GM12872 (cell line): Measurements from ENCODE around the gene ZNF839.

Experiments used
- TF ChIP-seq, protein P1 (sequence below): IDR thresholded peaks from 3 replicates; pipeline ENCODE4 v1.5.1; 2011; ENCODE audit warnings: low read depth, mild to moderate bottlenecking, low read length, moderate library complexity; ENCODE audit not compliant: insufficient read depth

The ZNF839 gene

DNA sequence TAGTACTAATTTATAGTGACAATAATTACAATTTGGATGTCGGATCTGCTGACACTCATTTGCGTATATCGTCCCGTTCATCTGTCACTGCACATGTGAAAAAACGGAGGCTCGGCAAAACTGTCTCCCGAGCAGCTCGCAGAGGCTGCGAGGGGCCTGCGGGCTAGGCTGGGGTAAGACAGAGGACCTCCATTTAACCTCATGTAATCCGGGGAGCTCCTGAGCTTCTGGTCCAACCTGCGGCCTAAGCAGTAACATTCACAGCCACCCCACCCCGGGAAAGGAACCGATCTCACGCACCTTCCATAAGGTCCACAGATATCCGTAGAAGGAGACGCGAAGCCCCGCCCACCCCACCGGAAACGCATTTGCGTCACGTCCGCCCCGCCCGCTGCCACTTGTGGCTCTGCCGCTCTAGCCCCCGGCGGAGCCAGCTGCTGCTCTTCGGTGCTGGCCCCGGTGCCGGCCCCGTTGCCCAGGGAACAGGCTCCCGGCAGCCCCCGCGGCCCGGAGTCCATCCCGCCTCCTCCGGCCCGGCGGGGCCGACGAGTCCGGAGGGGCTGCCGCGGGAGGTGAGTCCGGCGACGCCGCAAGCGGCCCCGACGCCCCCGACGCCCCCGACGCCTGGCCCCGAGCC lies 43.1 kb downstream of the ZNF839 start, which contains the start of the genes CINP and TECPR2:
Gene CINP (minus strand): TSS at position 346 of the 637 bp plus-strand sequence. CDS start 39 bp downstream, at position 307.
Gene TECPR2 (plus strand): TSS at position 397 of the 637 bp plus-strand sequence. CDS start 13,781 bp downstream, outside the sequence.
- TF ChIP-seq, protein P1, sequence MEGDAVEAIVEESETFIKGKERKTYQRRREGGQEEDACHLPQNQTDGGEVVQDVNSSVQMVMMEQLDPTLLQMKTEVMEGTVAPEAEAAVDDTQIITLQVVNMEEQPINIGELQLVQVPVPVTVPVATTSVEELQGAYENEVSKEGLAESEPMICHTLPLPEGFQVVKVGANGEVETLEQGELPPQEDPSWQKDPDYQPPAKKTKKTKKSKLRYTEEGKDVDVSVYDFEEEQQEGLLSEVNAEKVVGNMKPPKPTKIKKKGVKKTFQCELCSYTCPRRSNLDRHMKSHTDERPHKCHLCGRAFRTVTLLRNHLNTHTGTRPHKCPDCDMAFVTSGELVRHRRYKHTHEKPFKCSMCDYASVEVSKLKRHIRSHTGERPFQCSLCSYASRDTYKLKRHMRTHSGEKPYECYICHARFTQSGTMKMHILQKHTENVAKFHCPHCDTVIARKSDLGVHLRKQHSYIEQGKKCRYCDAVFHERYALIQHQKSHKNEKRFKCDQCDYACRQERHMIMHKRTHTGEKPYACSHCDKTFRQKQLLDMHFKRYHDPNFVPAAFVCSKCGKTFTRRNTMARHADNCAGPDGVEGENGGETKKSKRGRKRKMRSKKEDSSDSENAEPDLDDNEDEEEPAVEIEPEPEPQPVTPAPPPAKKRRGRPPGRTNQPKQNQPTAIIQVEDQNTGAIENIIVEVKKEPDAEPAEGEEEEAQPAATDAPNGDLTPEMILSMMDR: no peak

DNA sequence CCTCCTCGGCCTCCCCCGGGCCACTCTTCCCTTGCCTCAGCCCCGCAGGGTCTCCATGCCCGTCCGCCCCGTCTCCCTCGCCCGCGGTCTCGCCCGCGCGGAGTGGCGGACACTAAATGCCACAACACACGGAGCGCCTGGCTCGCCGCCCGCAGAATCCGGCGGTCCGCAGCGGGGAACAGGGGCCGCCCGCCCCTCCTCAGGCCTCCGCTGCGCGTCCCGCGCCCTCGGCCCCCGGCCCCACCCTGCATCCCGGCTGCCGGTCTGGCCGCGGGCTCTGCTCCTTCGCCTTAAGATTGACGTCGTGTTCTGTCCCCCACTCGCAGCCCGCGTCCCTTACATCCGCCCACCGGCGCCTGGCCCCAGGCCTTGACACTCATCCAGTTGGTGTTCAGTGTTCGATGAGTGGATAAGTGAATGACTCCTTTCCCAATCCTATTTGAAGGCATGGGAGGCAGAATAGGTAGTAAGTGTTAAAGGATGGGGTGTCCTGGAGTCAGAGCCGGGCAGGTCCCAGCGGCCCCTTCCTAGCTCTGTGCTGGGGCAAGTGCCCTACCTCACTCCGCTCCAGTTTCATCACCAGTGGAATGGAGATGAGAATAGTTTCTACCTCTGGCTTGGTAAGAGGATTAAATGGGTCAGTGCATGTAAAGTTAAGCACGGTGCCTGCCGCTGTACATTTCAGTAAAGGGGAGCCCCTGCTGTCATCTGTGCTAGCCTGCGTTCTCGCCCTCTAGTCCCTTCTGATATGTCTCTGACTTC lies 43.8 kb downstream of the ZNF839 start:
- TF ChIP-seq, protein P1: no peak

DNA sequence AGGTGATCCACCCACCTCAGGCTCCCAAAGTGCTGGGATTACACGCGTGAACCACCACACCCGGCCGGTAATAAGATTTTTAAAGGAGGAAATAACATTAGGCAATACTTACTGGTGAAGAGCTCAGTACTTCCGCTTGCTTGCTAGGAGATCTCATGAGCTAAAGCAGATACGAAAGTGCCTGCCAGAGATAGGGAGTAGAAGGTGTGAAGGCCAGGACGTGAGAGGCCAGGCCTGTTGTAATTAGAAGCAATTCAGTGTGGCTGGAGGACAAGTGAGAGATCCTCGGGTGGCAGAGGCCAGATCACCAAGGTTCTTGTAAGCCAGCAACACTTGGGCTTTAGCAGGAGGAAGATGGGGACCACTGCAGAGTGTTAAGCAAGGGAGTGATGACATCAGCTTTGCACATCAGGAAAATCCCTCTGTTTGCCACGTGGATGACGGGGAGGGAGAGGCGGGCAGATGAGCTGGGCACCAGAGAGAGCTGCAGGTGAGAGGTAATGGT lies 50.8 kb downstream of the ZNF839 start:
- TF ChIP-seq, protein P1: no peak

DNA sequence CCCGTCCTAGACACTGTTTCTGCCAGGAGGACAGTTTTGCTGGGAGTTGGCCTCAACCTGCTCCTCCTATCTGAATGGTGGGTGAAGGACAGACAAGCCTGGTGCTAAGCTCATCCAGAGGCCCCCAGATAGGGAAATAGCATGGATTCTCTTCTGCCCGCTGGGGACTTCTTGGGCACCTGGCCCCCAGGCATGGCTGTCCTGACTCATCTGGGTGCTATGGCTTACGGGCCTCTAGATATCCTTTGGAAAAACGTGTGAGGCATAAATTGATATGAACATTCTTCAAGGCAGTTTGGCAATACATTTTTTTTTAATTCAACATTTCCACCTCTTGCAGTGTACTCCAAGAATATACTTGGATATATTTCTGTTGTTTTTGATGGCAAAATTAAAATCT lies 51.8 kb downstream of the ZNF839 start:
- TF ChIP-seq, protein P1: no peak

DNA sequence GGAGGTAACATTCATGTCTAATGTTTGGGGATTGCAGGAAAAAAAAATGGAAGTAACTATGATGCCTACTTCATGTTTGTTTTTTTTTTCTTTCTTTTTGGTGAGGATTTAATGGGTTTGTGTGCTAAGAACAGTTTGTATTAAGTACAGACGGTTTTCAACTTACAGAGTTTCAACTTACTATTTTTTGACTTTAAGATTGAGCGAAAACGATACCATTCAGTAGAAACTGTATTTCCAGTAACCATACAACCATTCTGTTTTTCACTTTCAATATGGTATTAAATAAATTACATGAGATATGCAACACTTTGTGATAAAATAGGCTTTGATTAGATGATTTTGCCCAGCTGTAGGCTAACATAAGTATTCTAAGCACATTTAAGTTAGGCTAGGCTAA lies 53.6 kb downstream of the ZNF839 start:
- TF ChIP-seq, protein P1: no peak

DNA sequence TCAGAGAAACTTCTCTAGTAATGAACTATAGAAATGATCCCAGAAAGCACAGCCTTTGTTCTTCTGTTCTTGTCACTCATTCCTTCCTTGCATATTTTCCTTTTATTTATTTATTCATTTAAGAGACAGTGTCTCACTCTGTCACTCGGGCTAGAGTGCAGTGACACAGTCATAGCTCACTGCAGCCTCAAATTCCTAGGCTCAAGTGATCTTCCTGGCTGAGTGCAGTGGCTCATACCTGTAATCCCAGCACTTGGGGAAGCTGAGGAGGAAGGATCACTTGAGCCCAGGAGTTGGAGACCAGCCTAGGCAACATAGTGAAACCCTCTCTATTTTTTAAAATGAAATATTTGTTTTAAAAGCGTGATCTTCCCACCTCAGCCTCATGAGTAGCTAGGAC lies 54.7 kb downstream of the ZNF839 start:
- TF ChIP-seq, protein P1: no peak

DNA sequence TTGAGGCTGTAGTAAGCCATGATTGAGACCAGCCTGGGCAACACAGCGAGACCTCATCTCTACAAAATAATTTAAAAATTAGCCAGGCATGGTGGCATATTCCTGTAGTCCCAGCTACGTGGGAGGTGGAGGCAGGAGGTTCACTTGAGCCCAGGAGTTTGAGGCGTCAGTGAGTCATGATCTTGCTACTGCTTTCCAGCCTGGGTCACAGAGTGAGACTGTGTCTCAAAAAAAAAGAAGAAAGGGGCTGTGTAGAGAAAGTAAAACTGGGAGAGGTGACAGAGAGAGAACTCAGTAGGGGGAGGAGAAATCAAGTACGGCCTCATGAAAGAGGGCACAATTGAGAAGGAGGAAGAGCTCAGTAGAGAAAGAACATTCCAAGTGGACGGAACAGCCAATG lies 55.6 kb downstream of the ZNF839 start:
- TF ChIP-seq, protein P1: no peak
